ENCODE measurements around the gene SPATS2L. TPM values are rescaled to one million over a fixed set of nuclear protein-coding genes. Genes with fewer than 3 reads are reported as not detected.

SPATS2L gene
- total RNA-seq, 1 experiment from 2014 or later = 47.3 TPM

DNA sequence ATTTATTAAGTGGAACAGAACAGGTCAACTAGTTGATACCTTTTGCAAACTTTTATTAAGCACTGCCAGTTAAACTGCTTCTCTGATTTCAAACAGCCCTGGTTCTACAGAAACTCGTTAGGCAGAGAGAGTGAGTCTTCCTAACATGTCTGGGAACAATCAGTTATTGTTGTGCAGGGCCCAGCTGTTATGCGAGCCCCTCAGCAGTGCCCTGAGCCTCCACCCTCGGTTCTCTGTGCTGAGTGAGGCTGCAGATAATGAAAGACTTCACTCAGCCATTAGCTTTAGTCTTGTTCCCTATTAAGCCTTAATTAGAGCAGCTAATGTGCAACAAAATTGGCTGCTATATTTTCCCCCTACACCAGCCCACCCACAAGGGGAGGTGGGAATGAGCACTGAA is 163.7 kb downstream of the SPATS2L start:
- no peak overlapping the region for H4K8ac ChIP-seq (replicated peaks; ENCODE audit: insufficient read length, low read depth, low read length)
- no peak overlapping the region for H3T11ph ChIP-seq (ENCODE audit: low read length)
- no peak overlapping the region for H3K56ac ChIP-seq (ENCODE audit: insufficient read length, low read depth, low read length)
- H3K27ac ChIP-seq (ENCODE audit: insufficient read length, low read depth, low read length) = no peak overlapping the region
- Mint-ChIP-seq H3K4me1 (peaks cover 16 to 17% of the 10 kb centered on the region in 2 experiments), H3K36me3 (ENCODE audit: insufficient read depth in 1 of 3, low read depth in 3 of 3) (peaks cover 32 to 72% (median 39%) of the 10 kb centered on the region in 3 experiments), H3K4me3 (no peak overlapping the region), H3K27ac (peak overlapping the region; percentile 33 to 74 (median 49); a peak in 5 of 7 replicates), H3K9me3 (no peaks in the 10 kb centered on the region), H3K27me3 (ENCODE audit: low read depth) (no peaks in the 10 kb centered on the region)
- no peak overlapping the region for H2BK20ac ChIP-seq (ENCODE audit: low read depth, low read length, poor library complexity, severe bottlenecking)
- H3K9me3 ChIP-seq (ENCODE audit: control insufficient read depth, low read depth, low read length) = no peaks in the 10 kb centered on the region
- H3K79me1 ChIP-seq (ENCODE audit: insufficient read depth, low read depth, low read length, poor library complexity, severe bottlenecking) = no peaks in the 10 kb centered on the region
- H2AFZ ChIP-seq (ENCODE audit: low read length) = no peak overlapping the region
- H2BK15ac ChIP-seq (ENCODE audit: low read depth, low read length) = no peak overlapping the region
- H2BK5ac ChIP-seq (ENCODE audit: insufficient read length, low read length) = no peak overlapping the region
- no peak for TF ChIP-seq CTCF (conservative IDR thresholded peaks at IDR 0.05)
- no peak overlapping the region for H3K14ac ChIP-seq (ENCODE audit: insufficient read depth, low read length)
- H4K5ac ChIP-seq (ENCODE audit: insufficient read length, low read depth, low read length) = no peak overlapping the region
- no peak overlapping the region for H3K4me2 ChIP-seq (ENCODE audit: insufficient read depth, insufficient read length, low read length)
- H3K9ac ChIP-seq (ENCODE audit: extremely low read depth, insufficient read length, low read length) = no peak overlapping the region
- no peak overlapping the region for H4K91ac ChIP-seq (ENCODE audit: insufficient read length, low read depth, low read length)
- no peak for DNase-seq
- H3K27me3 ChIP-seq (ENCODE audit: insufficient read depth, low read length) = no peaks in the 10 kb centered on the region
- H3K23me2 ChIP-seq (ENCODE audit: insufficient read length, low read depth, low read length, poor library complexity, severe bottlenecking) = no peaks in the 10 kb centered on the region
- no peak overlapping the region for H3K23ac ChIP-seq (ENCODE audit: insufficient read length, low read depth, low read length)
- H2BK120ac ChIP-seq (ENCODE audit: low read depth, low read length, poor library complexity, severe bottlenecking) = no peak overlapping the region
- H3K18ac ChIP-seq (ENCODE audit: insufficient read length, low read depth, low read length) = no peak overlapping the region
- no peaks in the 10 kb centered on the region for H3K4me1 ChIP-seq (ENCODE audit: insufficient read depth, low read length)
- no peaks in the 10 kb centered on the region for H3K79me2 ChIP-seq (ENCODE audit: insufficient read depth, low read length)
- no peak overlapping the region for H2AK5ac ChIP-seq (ENCODE audit: insufficient read length, low read length)
- H3K4ac ChIP-seq (ENCODE audit: low read depth, low read length) = no peak overlapping the region
- H4K20me1 ChIP-seq (ENCODE audit: control insufficient read depth, insufficient read depth, insufficient read length) = no peaks in the 10 kb centered on the region
- WGBS (ENCODE audit: extremely low coverage, insufficient read length, low lambda C conversion rate) = no CpG with 5 or more reads among the region's 3 CpGs
- no peak overlapping the region for H2BK12ac ChIP-seq (ENCODE audit: insufficient read length, low read depth, low read length)
